ENCODE results near the gene LRRC34.

Gene LRRC34

DNA sequence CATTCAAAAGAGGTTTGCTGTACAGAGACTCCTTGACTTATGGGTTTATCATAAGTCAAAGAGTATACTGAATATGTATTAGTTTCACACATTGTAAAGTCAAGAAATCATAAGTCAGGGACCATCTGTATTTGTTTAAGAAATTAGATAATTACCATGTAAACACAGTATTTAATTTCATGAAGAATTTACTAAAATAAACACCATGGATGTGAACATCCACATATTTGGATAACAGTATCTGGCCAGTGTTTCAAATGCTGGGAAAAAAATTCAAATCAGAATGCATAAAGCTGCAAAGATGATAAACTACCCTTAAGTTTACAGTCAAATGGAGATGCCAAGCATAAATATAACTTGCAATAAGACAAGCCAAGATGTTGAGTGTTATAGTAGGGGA lies 22.5 kb downstream of the LRRC34 start:
- no peaks in the 10 kb centered on the region for H3K9me3 ChIP-seq (ENCODE audit: control insufficient read depth in 1 of 2, low read length in 2 of 2)
- H3K27me3 ChIP-seq (ENCODE audit: control insufficient read depth in 1 of 2, insufficient read depth in 2 of 2, low read length in 2 of 2), result no peaks in the 10 kb centered on the region
- H3K36me3 ChIP-seq (ENCODE audit: control insufficient read depth in 1 of 2, insufficient read depth in 2 of 2, low read length in 2 of 2), result peaks cover 20 to 24% of the 10 kb centered on the region in 2 donors
- H3K4me1 ChIP-seq (ENCODE audit: control insufficient read depth in 1 of 2, insufficient read depth in 2 of 2, low read length in 2 of 2), result no peaks in the 10 kb centered on the region
- no peak overlapping the region for H3K27ac ChIP-seq (ENCODE audit: low read depth, low read length)
- no peak overlapping the region for H3K4me3 ChIP-seq (ENCODE audit: low read depth in 1 of 2, low read length in 2 of 2)
- no peak overlapping the region for H3K9ac ChIP-seq (ENCODE audit: low read depth in 1 of 2, low read length in 2 of 2)

DNA sequence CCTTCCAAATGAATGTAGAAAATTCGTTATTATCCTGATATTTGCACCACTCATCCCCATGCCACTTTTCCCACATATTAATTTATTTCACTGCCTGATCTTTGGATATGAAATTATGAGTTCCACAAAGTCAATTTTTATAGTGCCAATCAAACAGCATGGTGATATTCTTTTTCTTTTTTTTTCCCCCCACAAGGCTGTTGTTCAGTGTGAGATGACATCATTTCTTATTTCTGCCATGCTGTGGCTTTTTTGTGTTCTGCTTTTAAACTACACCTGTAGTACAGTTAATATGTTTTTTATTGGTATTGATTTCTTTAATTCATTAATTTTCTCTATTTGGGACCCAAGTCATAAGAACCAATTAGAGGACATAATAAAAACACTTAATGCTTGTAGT lies 24.9 kb downstream of the LRRC34 start:
- no peak overlapping the region for H3K9ac ChIP-seq (ENCODE audit: low read depth in 1 of 2, low read length in 2 of 2)
- no peaks in the 10 kb centered on the region for H3K4me1 ChIP-seq (ENCODE audit: control insufficient read depth in 1 of 2, insufficient read depth in 2 of 2, low read length in 2 of 2)
- no peaks in the 10 kb centered on the region for H3K9me3 ChIP-seq (ENCODE audit: control insufficient read depth in 1 of 2, low read length in 2 of 2)
- H3K4me3 ChIP-seq (ENCODE audit: low read depth in 1 of 2, low read length in 2 of 2), result no peak overlapping the region
- H3K36me3 ChIP-seq (ENCODE audit: control insufficient read depth in 1 of 2, insufficient read depth in 2 of 2, low read length in 2 of 2), result peaks cover 32 to 38% of the 10 kb centered on the region in 2 donors
- no peaks in the 10 kb centered on the region for H3K27me3 ChIP-seq (ENCODE audit: control insufficient read depth in 1 of 2, insufficient read depth in 2 of 2, low read length in 2 of 2)
- no peak overlapping the region for H3K27ac ChIP-seq (ENCODE audit: low read depth, low read length)

DNA sequence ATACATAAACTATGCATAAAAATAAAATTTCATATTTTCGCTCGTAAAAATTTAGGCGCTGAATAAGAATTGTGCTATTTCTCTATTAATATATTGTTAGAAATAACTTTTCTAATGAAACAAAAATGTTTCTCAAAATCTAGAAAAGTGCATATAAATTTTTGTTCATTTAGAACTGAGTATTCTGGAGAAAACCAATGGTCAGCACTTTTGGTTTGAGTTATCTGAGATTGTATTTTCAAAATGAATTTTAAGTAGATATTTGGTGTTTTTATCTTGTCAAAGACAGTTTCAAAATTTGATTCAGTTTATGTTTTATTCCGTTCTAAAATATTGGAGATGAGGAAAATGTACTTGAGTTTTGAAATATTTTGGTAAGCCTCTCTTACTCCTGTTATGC lies 25.6 kb downstream of the LRRC34 start:
- no peaks in the 10 kb centered on the region for H3K4me1 ChIP-seq (ENCODE audit: control insufficient read depth in 1 of 2, insufficient read depth in 2 of 2, low read length in 2 of 2)
- H3K27me3 ChIP-seq (ENCODE audit: control insufficient read depth in 1 of 2, insufficient read depth in 2 of 2, low read length in 2 of 2), result no peaks in the 10 kb centered on the region
- no peak overlapping the region for H3K4me3 ChIP-seq (ENCODE audit: low read depth in 1 of 2, low read length in 2 of 2)
- H3K27ac ChIP-seq (ENCODE audit: low read depth, low read length), result no peak overlapping the region
- H3K9me3 ChIP-seq (ENCODE audit: control insufficient read depth in 1 of 2, low read length in 2 of 2), result no peaks in the 10 kb centered on the region
- no peak overlapping the region for H3K9ac ChIP-seq (ENCODE audit: low read depth in 1 of 2, low read length in 2 of 2)
- peaks cover 32 to 39% of the 10 kb centered on the region in 2 donors for H3K36me3 ChIP-seq (ENCODE audit: control insufficient read depth in 1 of 2, insufficient read depth in 2 of 2, low read length in 2 of 2)

DNA sequence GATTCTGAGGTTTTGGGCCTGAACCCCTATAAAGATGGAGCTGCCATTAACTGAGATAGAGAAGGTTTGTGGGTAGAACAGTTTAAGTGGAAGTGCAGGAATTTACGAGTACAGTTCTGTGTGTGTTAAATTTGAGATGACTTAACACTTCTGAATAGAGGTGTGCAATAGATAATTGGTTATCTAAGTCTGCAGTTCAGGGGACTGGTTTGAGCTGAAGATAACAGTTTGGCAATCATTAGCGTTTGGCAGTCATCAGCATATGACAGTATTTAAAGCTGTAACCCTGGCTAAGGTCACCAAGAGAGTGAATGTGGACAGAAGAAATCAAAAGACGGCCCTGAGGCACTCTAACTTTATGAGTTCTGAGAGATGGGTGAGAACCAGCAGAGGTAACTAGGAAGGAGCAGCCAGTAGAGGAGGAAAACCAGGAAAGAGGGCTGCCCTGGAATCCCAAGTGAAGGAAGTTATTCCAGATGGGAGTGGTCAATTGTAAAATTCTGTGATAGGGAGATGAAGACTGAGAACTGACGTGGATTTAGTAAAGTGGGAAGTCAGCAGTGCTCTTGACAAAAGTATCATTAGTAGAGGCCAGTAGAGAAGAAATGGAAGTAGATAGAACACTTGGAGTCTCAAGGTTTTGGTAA lies 31.4 kb downstream of the LRRC34 start:
- Histone ChIP-seq H3K27ac (ENCODE audit: low read depth, low read length) (no peak overlapping the region), H3K4me3 (ENCODE audit: low read depth in 1 of 2, low read length in 2 of 2) (no peak overlapping the region), H3K36me3 (ENCODE audit: control insufficient read depth in 1 of 2, insufficient read depth in 2 of 2, low read length in 2 of 2) (peaks cover 39 to 67% of the 10 kb centered on the region in 2 donors), H3K9ac (ENCODE audit: low read depth in 1 of 2, low read length in 2 of 2) (no peak overlapping the region), H3K27me3 (ENCODE audit: control insufficient read depth in 1 of 2, insufficient read depth in 2 of 2, low read length in 2 of 2) (no peaks in the 10 kb centered on the region), H3K4me1 (ENCODE audit: control insufficient read depth in 1 of 2, insufficient read depth in 2 of 2, low read length in 2 of 2) (no peaks in the 10 kb centered on the region), H3K9me3 (ENCODE audit: control insufficient read depth in 1 of 2, low read length in 2 of 2) (no peaks in the 10 kb centered on the region)

DNA sequence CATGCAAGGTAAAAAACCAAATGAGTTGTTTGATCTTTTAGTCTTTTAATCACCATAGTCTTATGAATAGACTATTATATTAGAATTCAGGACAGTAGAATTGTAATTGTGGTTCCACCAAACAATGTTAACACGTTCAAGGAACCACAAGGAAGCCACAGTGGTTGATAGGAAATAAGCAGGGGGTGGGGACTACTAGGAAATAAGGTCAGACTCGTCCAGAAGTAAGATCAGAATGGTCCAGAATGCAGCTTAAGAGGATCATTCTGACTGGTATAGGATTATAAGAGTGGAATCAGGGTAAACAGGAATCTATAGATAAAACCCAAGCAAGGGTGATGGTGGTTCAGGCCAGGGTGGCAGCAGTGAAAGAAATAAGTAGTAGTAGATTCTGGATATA lies 32.0 kb downstream of the LRRC34 start:
- Histone ChIP-seq H3K9me3 (ENCODE audit: control insufficient read depth in 1 of 2, low read length in 2 of 2) (no peaks in the 10 kb centered on the region), H3K27ac (ENCODE audit: low read depth, low read length) (no peak overlapping the region), H3K9ac (ENCODE audit: low read depth in 1 of 2, low read length in 2 of 2) (no peak overlapping the region), H3K27me3 (ENCODE audit: control insufficient read depth in 1 of 2, insufficient read depth in 2 of 2, low read length in 2 of 2) (no peaks in the 10 kb centered on the region), H3K4me3 (ENCODE audit: low read depth in 1 of 2, low read length in 2 of 2) (no peak overlapping the region), H3K4me1 (ENCODE audit: control insufficient read depth in 1 of 2, insufficient read depth in 2 of 2, low read length in 2 of 2) (peaks cover 3 to 4% of the 10 kb centered on the region in 2 donors), H3K36me3 (ENCODE audit: control insufficient read depth in 1 of 2, insufficient read depth in 2 of 2, low read length in 2 of 2) (peaks cover 34 to 69% of the 10 kb centered on the region in 2 donors)

- no peak overlapping the region for H3K9ac ChIP-seq (ENCODE audit: low read depth in 1 of 2, low read length in 2 of 2)
- H3K4me3 ChIP-seq (ENCODE audit: low read depth in 1 of 2, low read length in 2 of 2), result no peak overlapping the region
- peaks cover 21 to 25% of the 10 kb centered on the region in 2 donors for H3K4me1 ChIP-seq (ENCODE audit: control insufficient read depth in 1 of 2, insufficient read depth in 2 of 2, low read length in 2 of 2)
- H3K27me3 ChIP-seq (ENCODE audit: control insufficient read depth in 1 of 2, insufficient read depth in 2 of 2, low read length in 2 of 2), result no peaks in the 10 kb centered on the region
- no peaks in the 10 kb centered on the region for H3K9me3 ChIP-seq (ENCODE audit: control insufficient read depth in 1 of 2, low read length in 2 of 2)
- H3K27ac ChIP-seq (ENCODE audit: low read depth, low read length), result no peak overlapping the region
- peaks cover 21 to 57% of the 10 kb centered on the region in 2 donors for H3K36me3 ChIP-seq (ENCODE audit: control insufficient read depth in 1 of 2, insufficient read depth in 2 of 2, low read length in 2 of 2)
These were observed 34.9 kb downstream of the LRRC34 start for GRCh38 chr3:169777822-169778221.

DNA sequence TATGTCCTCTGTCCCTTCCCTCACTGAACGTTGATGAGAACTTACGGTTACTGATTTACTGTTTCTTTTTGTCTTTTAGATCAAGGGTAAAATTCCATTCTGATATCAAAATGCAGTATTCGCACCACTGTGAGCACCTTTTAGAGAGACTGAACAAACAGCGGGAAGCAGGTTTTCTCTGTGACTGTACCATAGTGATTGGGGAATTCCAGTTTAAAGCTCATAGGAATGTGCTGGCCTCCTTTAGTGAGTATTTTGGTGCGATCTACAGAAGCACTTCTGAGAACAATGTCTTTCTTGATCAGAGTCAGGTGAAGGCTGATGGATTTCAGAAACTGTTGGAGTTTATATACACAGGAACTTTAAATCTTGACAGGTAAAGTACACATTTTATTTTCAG lies 38.5 kb downstream of the LRRC34 start:
- peaks cover 21 to 25% of the 10 kb centered on the region in 2 donors for H3K4me1 ChIP-seq (ENCODE audit: control insufficient read depth in 1 of 2, insufficient read depth in 2 of 2, low read length in 2 of 2)
- H3K36me3 ChIP-seq (ENCODE audit: control insufficient read depth in 1 of 2, insufficient read depth in 2 of 2, low read length in 2 of 2), result peaks cover 8 to 30% of the 10 kb centered on the region in 2 donors
- no peaks in the 10 kb centered on the region for H3K9me3 ChIP-seq (ENCODE audit: control insufficient read depth in 1 of 2, low read length in 2 of 2)
- peak overlapping the region; percentile 97 for H3K4me3 ChIP-seq (ENCODE audit: low read depth in 1 of 2, low read length in 2 of 2)
- no peaks in the 10 kb centered on the region for H3K27me3 ChIP-seq (ENCODE audit: control insufficient read depth in 1 of 2, insufficient read depth in 2 of 2, low read length in 2 of 2)
- H3K9ac ChIP-seq (ENCODE audit: low read depth in 1 of 2, low read length in 2 of 2), result peak overlapping the region; percentile 95 to 100
- peak overlapping the region; percentile 98 for H3K27ac ChIP-seq (ENCODE audit: low read depth, low read length)

DNA sequence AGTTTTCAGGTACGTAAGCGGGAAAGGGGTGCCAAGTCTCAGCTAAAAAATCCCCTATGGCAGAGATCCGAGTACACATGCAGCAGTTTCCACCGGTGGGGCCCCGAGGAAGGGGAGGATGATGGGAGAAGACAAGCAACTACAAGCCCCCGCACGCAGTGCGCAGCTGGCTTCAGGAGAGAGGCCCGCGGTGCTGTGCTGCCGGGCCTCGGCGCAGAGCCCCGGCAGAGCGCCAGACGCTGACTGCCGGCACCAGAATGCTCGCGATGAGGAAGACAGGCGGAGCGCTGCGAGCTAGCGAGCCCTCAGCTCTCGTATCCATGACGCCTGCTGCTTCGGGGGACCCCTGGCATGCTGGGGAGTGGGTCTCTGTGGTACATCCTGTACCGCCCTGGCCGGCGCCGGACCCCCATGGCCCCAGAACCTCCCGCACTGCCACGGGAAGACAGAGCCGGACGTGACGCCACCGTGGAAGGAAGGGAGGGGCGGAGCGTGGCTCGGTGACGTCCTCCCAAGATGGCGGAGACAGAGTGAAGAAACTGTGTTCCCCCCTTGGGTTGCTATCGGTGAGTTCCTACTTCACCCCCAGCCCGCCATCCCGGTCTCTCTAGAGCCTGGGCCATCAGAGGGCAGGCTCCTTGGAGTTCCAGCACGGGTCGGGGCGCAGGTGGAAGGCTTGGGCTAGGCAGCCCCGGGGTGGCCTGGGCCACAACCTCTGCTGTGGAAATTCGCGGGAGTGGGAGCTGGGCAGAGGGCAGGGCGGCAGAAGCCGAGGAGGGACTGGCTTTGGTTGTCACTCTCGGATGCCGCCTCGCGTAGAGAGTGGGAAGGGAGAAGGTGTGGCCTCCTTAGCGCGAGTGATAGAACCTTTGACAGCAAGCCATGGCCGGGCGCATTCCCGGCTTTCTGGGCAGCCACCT lies 39.5 kb downstream of the LRRC34 start, which contains the start of gene MYNN:
TSS of gene MYNN (plus strand) at position 500 of the 920 bp plus-strand sequence. CDS start 900 bp downstream, outside the sequence.
- H3K4me1 ChIP-seq (ENCODE audit: control insufficient read depth in 1 of 2, insufficient read depth in 2 of 2, low read length in 2 of 2), result peaks cover 21 to 25% of the 10 kb centered on the region in 2 donors
- no peaks in the 10 kb centered on the region for H3K27me3 ChIP-seq (ENCODE audit: control insufficient read depth in 1 of 2, insufficient read depth in 2 of 2, low read length in 2 of 2)
- H3K27ac ChIP-seq (ENCODE audit: low read depth, low read length), result peak within 1 kb of the TSS; percentile 98
- H3K9me3 ChIP-seq (ENCODE audit: control insufficient read depth in 1 of 2, low read length in 2 of 2), result no peaks in the 10 kb centered on the region
- peaks cover 4 to 20% of the 10 kb centered on the region in 2 donors for H3K36me3 ChIP-seq (ENCODE audit: control insufficient read depth in 1 of 2, insufficient read depth in 2 of 2, low read length in 2 of 2)
- H3K4me3 ChIP-seq (ENCODE audit: low read depth in 1 of 2, low read length in 2 of 2), result peak within 1 kb of the TSS; percentile 97
- peak within 1 kb of the TSS; percentile 95 to 100 for H3K9ac ChIP-seq (ENCODE audit: low read depth in 1 of 2, low read length in 2 of 2)

DNA sequence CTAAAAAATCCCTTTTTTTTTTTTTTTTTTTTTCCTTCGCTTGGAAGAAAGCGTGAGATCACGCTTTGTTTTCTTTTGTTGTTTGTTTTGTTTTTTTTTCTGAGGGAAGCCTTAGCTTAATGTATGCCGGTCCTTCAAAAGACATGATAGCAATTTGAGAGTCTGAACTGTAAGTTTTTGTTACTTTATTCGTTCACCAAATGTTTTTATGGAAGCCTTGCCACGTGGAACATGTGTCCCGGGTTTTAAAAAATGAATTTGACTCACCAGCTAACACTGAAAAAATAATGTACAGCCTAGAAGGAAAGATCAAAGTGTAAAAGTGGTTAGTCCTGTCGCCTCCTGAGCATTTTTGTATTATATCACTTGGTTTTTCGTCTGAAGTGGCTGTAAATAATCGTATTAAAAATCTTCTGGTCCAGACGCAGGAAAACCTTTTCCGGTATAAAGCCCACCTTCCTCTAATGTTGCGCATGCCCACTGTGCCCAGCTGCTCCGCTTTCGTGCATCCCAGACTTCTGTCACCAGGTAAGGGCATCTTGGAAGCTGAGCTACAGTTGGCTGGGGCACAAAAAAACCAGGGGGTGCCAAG lies 40.3 kb downstream of the LRRC34 start:
- Histone ChIP-seq H3K4me3 (ENCODE audit: low read depth in 1 of 2, low read length in 2 of 2) (peak overlapping the region; percentile 97), H3K27ac (ENCODE audit: low read depth, low read length) (peak overlapping the region; percentile 98), H3K36me3 (ENCODE audit: control insufficient read depth in 1 of 2, insufficient read depth in 2 of 2, low read length in 2 of 2) (peaks cover 4 to 13% of the 10 kb centered on the region in 2 donors), H3K27me3 (ENCODE audit: control insufficient read depth in 1 of 2, insufficient read depth in 2 of 2, low read length in 2 of 2) (no peaks in the 10 kb centered on the region), H3K9me3 (ENCODE audit: control insufficient read depth in 1 of 2, low read length in 2 of 2) (no peaks in the 10 kb centered on the region), H3K4me1 (ENCODE audit: control insufficient read depth in 1 of 2, insufficient read depth in 2 of 2, low read length in 2 of 2) (peaks cover 21 to 25% of the 10 kb centered on the region in 2 donors), H3K9ac (ENCODE audit: low read depth in 1 of 2, low read length in 2 of 2) (peak overlapping the region; percentile 95 to 100)
